Fibroblast of lung (primary cell): ENCODE results near the gene RBM17. TPM values are rescaled to one million over a fixed set of nuclear protein-coding genes. Genes with fewer than 3 reads are reported as not detected.

ENCODE experiments used
- DNase-seq, 2 donors: peaks; one replicate each; pipeline versions ENCODE4 v3.0.0 to v3.0.0-alpha.2; 2010; ENCODE audit warnings: low read depth in 2 of 2
- H2AFZ ChIP-seq: 2 replicates; pipeline ENCODE4 v1.5.1; 2012; ENCODE audit warnings: low read length, control low read depth, inconsistent platforms
- H3K27ac ChIP-seq: 2 replicates; pipeline ENCODE4 v1.5.1; 2011; ENCODE audit warnings: low read length, control low read depth; ENCODE audit not compliant: insufficient read depth
- H3K27me3 ChIP-seq: 2 replicates; pipeline ENCODE4 v1.5.1; 2011; ENCODE audit warnings: mild to moderate bottlenecking, low read length; ENCODE audit not compliant: control insufficient read depth, insufficient read depth
- H3K36me3 ChIP-seq: 2 replicates; pipeline ENCODE4 v1.5.1; 2011; ENCODE audit warnings: low read length; ENCODE audit not compliant: control insufficient read depth, insufficient read depth
- H3K4me1 ChIP-seq: 2 replicates; pipeline ENCODE4 v1.5.1; 2011; ENCODE audit warnings: low read length; ENCODE audit not compliant: control insufficient read depth, insufficient read depth; ENCODE audit errors: extremely low read depth
- H3K4me2 ChIP-seq: 2 replicates; pipeline ENCODE4 v1.5.1; 2011; ENCODE audit warnings: low read length, control low read depth; ENCODE audit not compliant: insufficient read depth; ENCODE audit errors: extremely low read depth
- H3K4me3 ChIP-seq, 4 experiments: fragments of 200-600 bp in 1 of 4; sonication (generic) in 1 of 4; replicated peaks in 1 of 4; 2 replicates each; pipeline ENCODE4 v1.5.1; 2011 to 2016; ENCODE audit warnings: low read length in 4 of 4, low read depth in 3 of 4, mild to moderate bottlenecking in 3 of 4, control low read depth in 2 of 4, inconsistent platforms in 1 of 4, mixed read lengths in 1 of 4; ENCODE audit not compliant: insufficient read depth in 1 of 4; ENCODE audit errors: control extremely low read depth in 1 of 4
- H3K79me2 ChIP-seq: 2 replicates; pipeline ENCODE4 v1.5.1; 2012; ENCODE audit warnings: mild to moderate bottlenecking, low read length, inconsistent platforms; ENCODE audit not compliant: control insufficient read depth, insufficient read depth
- H3K9ac ChIP-seq: 2 replicates; pipeline ENCODE4 v1.5.1; 2011; ENCODE audit warnings: mild to moderate bottlenecking, low read length, control low read depth; ENCODE audit not compliant: insufficient read depth
- H3K9me3 ChIP-seq: 2 replicates; pipeline ENCODE4 v1.5.1; 2012; ENCODE audit warnings: low read depth, low read length; ENCODE audit not compliant: control insufficient read depth, insufficient read depth
- H4K20me1 ChIP-seq: 2 replicates; pipeline ENCODE4 v1.5.1; 2011; ENCODE audit warnings: low read length; ENCODE audit not compliant: control insufficient read depth, insufficient read depth; ENCODE audit errors: extremely low read depth
- EZH2 ChIP-seq: IDR thresholded peaks from 2 replicates; pipeline ENCODE4 v1.5.1; 2012; ENCODE audit warnings: low read length, control low read depth, mild to moderate bottlenecking; ENCODE audit errors: missing control alignments
- polyA plus RNA-seq, 2 donors: library from polyadenylated mRNA; depleted of rRNA in 1 of 2; stranded (reverse) in 1 of 2; unstranded in 1 of 2; fragments of >200 nt; gene quantifications; 2 replicates each; pipeline ENCODE4 v1.2.1, GENCODE V29; 2011 to 2012; ENCODE audit warnings: missing spikeins in 1 of 2
- total RNA-seq: library from RNA; depleted of rRNA; stranded (reverse); fragments of >200 nt; gene quantifications from 2 replicates; pipeline ENCODE4 v1.2.1, GENCODE V29; 2014
- TF ChIP-seq, protein P1 (sequence below), 2 donors: IDR thresholded peaks in 1 of 2; conservative IDR thresholded peaks in 1 of 2; 1 replicate in 1 of 2; 2 replicates in 1 of 2; pipeline ENCODE4 v1.5.1; 2011 to 2012; ENCODE audit warnings: low read length in 2 of 2, control low read depth in 1 of 2, inconsistent platforms in 1 of 2, low read depth in 1 of 2, mild to moderate bottlenecking in 1 of 2

Gene RBM17
- total and polyA plus RNA-seq, 2 donors (not counting 1 experiment from before 2014, with no cell fraction given), result 28.9 to 46.1 TPM

DNA sequence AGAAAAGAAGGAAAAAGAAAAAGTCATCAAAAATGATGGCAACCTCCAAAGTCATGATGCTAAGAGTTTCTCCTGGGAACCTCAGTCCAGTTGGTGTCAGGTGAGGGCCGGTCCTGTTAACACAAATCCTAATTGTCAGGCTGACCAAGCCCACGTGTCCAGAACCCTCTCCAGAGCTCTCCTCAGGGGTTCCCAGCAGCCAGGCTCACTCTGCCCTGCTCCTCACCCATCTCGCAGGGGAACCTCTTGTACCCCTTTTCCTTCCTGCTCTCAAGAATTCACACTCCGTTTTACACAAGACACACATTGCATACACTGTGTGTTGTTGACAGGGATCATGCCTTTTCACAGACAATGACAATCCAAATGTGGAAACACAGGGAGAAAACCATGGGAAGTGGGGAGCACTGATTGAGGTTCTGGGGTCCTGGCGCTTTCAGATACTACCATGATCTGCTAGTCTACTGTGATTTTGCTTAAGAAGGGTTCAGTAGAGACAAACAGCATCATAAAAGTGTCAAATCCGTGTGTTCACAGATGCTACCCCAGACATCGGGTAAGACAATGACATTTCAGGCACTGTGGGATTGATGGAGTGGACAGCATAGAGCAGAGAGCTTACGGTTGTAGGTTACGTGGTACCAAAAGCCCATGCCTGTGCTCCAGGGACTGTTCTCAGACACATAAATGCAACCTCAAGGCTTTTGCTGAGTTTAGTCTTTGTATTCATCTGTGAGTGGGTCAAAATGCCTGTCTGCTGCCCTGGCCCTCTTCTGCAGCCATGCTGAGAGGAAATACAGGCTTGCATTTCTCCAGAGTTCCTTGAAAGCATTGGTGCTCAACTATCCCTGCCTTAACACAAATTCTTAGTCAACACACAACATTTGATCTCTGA is 42.7 kb upstream of the RBM17 start:
- Histone ChIP-seq H3K27ac (no peak overlapping the region), H3K9ac (no peak overlapping the region), H4K20me1 (no peaks in the 10 kb centered on the region), H3K4me1 (no peaks in the 10 kb centered on the region), H3K36me3 (no peaks in the 10 kb centered on the region), H3K4me3 (no peak overlapping the region), H3K27me3 (peaks cover 9% of the 10 kb centered on the region), H3K4me2 (no peak overlapping the region), H2AFZ (no peak overlapping the region), H3K9me3 (no peaks in the 10 kb centered on the region), H3K79me2 (no peaks in the 10 kb centered on the region)
- no peak for DNase-seq
- TF ChIP-seq, protein P1, sequence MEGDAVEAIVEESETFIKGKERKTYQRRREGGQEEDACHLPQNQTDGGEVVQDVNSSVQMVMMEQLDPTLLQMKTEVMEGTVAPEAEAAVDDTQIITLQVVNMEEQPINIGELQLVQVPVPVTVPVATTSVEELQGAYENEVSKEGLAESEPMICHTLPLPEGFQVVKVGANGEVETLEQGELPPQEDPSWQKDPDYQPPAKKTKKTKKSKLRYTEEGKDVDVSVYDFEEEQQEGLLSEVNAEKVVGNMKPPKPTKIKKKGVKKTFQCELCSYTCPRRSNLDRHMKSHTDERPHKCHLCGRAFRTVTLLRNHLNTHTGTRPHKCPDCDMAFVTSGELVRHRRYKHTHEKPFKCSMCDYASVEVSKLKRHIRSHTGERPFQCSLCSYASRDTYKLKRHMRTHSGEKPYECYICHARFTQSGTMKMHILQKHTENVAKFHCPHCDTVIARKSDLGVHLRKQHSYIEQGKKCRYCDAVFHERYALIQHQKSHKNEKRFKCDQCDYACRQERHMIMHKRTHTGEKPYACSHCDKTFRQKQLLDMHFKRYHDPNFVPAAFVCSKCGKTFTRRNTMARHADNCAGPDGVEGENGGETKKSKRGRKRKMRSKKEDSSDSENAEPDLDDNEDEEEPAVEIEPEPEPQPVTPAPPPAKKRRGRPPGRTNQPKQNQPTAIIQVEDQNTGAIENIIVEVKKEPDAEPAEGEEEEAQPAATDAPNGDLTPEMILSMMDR (conservative IDR thresholded peaks at IDR 0.05 in 1 of 2, IDR thresholded peaks at IDR 0.05 in 1 of 2; ENCODE audit: low read depth in 1 of 2, low read length in 2 of 2), result no peak
- TF ChIP-seq EZH2, result no peak

GRCh38 chr10:6046773-6047611 is 41.8 kb upstream of the RBM17 start:
- no peaks in the 10 kb centered on the region for H3K4me1 ChIP-seq
- DNase-seq, result no peak
- H3K4me3 ChIP-seq, result no peak overlapping the region
- H3K36me3 ChIP-seq, result no peaks in the 10 kb centered on the region
- no peak overlapping the region for H2AFZ ChIP-seq
- peaks cover 9% of the 10 kb centered on the region for H3K27me3 ChIP-seq
- no peaks in the 10 kb centered on the region for H3K9me3 ChIP-seq
- H4K20me1 ChIP-seq, result no peaks in the 10 kb centered on the region
- H3K27ac ChIP-seq, result no peak overlapping the region
- no peak overlapping the region for H3K4me2 ChIP-seq
- TF ChIP-seq, protein P1 (conservative IDR thresholded peaks at IDR 0.05 in 1 of 2, IDR thresholded peaks at IDR 0.05 in 1 of 2; ENCODE audit: low read depth in 1 of 2, low read length in 2 of 2), result no peak
- TF ChIP-seq EZH2, result no peak
- H3K9ac ChIP-seq, result no peak overlapping the region
- H3K79me2 ChIP-seq, result no peaks in the 10 kb centered on the region

GRCh38 chr10:6047847-6048246 is 41.0 kb upstream of the RBM17 start:
- Histone ChIP-seq H3K4me2 (no peak overlapping the region), H3K9me3 (no peaks in the 10 kb centered on the region), H3K79me2 (no peaks in the 10 kb centered on the region), H3K27me3 (peaks cover 9% of the 10 kb centered on the region), H3K9ac (no peak overlapping the region), H3K4me1 (no peaks in the 10 kb centered on the region), H3K27ac (no peak overlapping the region), H4K20me1 (no peaks in the 10 kb centered on the region), H2AFZ (no peak overlapping the region), H3K4me3 (no peak overlapping the region), H3K36me3 (no peaks in the 10 kb centered on the region)
- DNase-seq, result no peak
- TF ChIP-seq, protein P1 (conservative IDR thresholded peaks at IDR 0.05 in 1 of 2, IDR thresholded peaks at IDR 0.05 in 1 of 2; ENCODE audit: low read depth in 1 of 2, low read length in 2 of 2), result no peak
- TF ChIP-seq EZH2, result no peak
